NCI-H345 (cell line): ENCODE measurements around the gene CDK5R2.

Experiments
- DNase-seq: peaks from one replicate; lab custom pipeline; 2025; lab: John Stamatoyannopoulos, UW

CDK5R2 gene

DNA sequence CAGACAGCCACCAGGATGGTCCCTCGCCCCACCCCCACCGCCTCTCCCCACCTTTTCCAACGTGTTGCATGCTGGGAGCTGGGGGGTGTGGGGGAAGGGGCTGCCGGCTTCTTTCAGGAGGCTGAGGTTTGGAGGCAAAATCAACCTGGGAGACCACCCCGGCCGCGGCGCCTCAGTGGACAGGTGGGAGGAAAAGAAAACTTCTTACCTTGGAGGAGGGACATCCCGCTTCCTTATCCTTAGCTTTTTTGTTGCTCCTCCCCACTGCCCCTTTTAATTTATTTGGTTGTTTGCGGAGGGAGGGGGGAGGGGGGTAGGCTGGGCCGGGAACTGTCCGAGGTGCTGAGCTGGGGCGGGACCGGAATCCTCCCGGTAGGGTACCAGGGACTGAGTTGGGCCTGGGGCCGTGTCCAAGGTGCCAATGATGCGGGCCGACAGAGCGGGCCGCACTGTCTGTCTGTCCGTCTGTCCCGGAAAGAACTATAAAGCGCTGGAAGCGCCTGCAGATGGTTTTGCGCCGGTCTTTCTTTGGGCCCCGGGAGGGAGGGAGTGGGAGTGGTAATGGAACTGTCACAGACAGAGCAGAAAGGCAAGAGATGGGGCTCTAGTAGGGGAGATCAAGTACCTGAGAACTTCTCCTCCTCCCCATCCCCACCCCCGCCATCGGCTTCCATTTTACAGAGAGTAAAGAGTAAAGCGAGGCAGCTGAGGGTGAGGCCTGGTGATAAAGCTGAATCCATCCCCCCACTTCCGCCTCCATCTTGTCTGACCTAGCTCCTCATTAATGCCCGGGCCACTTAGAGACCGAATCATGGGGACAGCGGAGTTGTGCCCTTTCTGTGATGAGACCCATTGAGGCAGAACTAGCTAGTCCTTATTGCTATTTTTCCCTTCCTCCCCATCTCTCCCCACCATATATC, 2.4 kb downstream of the CDK5R2 start:
- peak; percentile 78 for DNase-seq

DNA sequence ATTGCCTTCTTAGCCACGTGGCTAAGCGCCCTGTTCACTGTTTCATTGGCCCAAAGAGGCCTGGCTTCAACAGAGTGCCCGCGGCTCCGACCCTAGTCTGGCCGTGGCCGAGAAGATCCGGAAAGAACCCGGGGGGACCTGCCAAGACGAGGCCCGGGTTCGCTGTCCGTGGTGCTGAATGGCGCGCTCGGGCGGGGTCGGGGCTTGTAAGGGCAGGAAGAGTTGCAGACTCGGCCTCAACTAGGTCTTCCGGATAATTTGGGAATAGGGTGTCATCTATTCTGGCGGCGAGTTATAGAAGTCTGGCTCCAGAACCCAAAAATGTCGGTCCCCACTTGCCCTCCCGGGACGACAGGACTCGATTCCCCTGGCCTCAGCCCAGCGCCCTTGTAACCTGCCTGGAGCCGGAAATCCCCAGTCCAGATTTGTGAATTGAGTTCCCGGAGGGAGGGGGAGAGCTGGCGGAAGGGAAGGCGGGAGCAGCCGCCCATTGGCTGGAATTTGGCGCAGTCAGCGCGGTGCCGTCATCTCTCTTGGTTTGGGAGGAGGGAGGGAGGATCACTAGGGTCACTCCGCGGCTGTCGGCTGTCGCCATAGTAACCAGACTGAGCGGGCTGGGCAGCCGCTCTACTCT, 3.5 kb downstream of the CDK5R2 start:
- peak; percentile 97 for DNase-seq

DNA sequence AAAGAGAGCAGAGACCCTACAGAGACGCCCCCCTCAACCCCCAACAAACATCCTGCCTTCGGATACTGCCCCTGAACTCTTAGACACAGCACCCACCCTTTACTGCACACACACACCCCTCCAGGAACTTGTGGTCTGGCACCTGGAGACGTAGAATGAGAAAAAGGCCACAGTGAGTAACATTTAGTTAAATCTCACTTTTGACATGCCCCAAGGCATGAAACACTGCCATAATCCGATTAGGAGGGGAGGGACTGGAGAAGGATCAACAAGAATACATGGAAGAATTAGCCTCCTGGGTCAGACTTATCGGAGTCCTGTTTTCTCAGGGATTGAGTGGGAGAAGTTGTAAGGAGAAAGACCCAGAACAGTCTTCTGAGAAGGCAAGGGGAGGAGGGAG, 4.1 kb downstream of the CDK5R2 start:
- DNase-seq = no peak

DNA sequence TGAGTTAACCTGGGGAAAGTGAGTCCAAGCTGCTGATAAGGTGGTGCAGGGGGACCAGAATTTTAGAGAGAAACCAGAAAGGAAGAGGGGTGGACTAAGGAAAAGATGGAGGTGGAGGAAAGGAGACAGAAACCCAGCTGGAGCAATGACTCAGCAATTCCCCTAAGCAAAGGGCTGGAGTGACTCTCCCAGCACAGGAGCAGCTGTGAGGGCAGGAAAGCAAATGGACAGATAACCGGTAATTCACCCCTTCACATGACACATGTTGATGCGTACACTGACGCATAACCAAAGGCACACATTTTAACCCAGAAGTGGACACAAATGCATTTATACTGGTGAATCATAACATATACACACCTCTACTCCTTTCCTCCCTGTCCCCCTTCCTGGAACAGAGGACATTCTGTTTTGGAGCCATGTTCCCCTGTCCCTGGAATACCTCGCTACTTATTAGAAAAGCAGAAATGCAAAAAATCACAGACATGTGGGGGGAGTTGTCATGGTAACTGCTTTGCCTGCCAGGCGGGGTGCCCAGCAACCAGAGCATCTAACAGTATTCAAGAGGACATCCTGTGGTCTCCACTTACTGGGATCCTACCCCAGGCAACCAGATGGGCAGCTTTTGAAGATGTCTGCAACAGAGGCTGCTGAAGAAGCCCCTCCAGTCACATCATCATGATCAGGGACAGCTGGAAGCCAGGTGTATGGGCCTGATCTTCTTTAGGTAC, 4.7 kb downstream of the CDK5R2 start:
- peak; percentile 61 for DNase-seq

DNA sequence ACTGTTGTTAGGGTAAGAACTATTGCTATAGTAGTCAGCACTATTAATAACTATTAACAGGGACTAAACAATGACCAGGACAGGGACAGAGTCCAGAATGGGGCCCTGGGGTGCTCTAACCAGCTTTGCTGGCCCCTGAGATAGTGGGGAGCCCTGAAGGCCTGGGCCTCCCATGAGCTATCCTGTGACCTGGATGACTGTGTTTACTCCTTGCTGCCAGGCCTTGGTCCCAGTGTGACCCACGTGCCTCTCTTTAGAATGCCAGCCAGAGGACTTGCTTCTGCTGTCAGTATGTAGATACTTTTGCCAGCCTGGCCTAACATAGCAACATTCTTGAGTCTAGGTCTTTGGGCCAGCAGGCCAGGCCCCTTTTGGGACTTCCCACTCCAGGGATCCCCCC, 11.4 kb downstream of the CDK5R2 start:
- DNase-seq = no peak

DNA sequence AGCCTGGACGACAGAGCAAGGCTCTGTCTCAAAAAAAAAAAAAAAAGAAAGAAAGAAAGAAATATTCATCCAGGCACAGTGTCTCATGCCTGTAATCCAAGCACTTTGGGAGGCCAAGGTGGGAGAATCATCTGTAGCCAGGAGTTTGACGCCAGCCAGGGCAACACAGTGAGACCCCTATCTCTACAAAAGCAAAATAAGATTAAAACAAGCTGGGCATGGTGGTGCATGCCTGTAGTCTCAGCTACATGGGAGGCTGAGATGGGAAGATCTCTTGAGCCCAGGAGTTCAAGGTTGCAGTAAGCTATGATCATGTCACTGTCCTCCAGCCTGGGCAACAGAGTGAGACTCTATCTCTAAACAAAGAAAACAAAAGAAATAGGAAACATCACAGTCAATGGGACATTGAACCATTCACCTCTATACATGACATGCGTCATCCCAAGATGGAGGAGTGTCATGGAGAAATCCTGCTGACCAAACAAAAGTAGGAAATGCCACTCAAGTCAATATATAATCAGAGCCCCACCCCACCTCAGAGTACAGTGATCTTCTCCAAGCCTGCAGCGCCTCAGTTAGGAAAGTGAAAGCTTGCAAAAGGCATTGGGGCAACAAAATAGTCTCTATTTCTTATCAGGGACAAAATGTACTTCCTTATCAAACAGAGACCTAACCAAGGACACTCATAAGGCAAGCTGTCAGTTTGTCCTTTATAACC, 15.8 kb downstream of the CDK5R2 start:
- DNase-seq = no peak

DNA sequence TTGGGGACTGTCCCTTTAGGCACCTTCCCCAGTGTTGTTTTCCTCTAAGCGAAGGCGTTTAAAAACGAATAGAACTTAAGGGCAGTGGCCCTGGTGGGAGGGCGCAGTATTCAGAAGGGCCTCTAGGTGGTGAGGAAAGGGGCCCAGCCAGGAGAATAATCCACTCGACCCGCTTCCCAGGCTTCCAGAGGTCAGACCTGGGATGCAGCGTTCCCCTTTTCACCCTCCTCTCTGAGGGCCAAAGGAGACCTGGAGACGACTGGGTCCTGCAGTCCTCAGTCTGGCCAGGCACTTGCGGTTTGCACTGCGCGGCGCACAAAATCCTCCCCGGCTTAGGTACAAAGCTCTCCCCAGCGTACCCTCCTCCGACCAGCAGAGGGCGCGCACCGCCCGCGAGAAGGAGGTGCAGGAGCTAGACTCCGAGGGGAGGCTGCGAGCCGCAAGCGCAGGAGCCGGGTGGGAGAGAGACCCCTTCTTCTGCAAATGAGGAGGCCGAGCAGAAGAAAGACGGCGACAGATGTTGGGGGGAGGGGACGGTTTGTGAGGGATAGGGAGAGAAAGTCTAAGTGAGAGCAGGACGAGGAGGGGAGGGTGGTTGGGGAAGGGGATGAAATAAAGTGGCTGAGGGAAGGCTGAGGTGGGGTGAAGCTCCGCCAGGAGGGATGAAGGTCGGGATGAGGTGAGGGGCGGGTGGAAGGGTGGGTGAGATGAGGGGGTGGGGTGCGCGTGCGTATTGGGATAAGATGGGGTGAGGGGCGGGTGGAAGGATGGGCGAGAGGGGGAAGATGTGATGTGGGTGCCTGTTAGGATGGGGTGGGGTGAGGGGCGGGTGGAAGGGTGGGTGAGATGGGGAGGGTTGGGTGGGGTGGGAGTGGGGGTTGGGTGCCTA, 20.6 kb downstream of the CDK5R2 start:
- DNase-seq = peak; percentile 90

DNA sequence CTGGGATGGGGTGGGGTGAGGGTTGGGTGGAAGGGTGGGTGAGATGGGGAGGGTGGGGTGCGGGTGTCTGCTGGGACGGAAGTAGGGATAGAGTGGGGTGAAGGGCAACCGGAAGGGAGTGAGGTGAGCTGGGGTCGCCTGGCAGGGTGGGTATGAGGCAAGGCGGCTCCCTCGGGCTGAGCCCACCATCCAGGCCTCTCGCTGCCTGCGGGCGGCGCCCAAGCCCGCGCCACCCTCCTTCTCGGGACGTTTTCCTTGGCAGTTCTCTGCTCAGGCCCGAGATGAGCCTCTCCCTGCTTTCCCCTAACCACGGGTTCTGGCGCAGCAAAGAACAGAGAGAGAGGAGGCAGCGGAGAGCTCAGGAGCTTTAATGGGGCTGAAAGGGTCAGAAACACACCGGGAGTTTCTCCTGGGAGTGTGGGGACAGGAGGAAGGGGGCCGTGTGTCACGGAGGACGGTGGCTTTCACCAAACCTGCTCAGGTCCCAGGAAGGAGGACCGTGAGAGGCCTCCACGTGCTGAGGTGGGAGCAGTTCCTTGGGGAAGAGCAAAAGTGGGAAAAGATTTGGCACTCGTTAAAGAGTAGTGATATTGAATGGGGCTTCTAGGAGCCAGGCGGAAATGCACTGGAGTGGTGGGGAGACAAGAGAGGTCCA, 21.4 kb downstream of the CDK5R2 start:
- peak; percentile 12 for DNase-seq

DNA sequence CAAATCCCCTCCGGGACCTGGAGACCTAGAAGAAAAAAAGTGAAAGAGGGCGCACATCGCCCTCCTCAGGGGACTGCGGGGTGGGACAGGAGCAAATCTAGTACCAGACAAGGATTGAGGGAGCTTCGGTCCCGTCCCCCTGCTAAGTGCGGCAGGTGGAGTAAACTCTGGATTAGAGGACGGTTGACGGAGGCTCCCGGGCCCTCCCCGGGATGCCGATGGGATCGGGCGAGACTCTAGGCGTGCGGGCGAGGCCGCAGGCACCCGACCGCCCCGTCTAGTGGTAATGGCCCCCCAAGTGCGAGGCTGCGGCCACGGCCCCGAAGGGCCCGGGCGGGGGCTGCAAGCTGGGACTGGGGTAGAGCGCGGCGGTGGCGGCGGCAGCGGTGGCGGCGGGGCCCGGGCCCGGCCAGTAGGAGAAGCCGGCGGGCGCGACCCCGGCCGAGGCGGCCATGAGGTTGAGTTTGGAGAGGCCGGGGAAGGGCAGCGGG, 22.0 kb downstream of the CDK5R2 start:
- DNase-seq = no peak

DNA sequence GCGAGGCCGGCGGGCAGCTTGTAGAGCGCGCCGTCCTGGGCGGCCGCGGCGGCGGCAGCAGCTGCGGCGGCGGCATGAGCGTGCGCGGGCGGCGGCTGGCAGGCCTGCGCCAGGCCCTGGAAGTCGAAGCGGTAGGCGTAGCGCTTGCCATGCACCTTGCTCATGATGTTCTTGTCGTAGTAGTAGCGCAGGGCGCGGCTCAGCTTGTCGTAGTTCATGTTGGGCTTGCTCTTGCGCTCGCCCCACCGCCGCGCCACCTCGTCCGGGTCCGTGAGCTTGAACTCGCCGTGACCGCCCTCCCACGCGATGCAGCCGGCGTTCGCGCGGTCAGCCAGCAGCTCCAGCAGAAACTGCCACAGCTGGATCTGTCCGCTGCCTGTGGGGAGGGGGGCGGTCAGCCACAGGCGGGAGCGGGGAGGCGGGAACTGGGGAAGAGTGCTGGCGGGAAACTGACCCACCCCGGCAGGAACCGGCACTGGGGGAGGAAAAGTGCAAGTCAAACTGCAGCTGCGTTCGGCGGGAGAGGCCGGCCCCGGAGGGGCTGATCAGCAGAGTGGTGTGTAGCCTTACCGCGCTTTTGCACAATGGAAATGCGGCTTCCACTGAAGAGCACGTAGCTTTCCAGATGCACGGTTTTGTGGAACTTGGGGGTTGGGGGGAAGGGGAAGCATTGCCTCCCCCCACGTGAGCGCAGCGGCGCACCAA, 22.6 kb downstream of the CDK5R2 start:
- no peak for DNase-seq

DNA sequence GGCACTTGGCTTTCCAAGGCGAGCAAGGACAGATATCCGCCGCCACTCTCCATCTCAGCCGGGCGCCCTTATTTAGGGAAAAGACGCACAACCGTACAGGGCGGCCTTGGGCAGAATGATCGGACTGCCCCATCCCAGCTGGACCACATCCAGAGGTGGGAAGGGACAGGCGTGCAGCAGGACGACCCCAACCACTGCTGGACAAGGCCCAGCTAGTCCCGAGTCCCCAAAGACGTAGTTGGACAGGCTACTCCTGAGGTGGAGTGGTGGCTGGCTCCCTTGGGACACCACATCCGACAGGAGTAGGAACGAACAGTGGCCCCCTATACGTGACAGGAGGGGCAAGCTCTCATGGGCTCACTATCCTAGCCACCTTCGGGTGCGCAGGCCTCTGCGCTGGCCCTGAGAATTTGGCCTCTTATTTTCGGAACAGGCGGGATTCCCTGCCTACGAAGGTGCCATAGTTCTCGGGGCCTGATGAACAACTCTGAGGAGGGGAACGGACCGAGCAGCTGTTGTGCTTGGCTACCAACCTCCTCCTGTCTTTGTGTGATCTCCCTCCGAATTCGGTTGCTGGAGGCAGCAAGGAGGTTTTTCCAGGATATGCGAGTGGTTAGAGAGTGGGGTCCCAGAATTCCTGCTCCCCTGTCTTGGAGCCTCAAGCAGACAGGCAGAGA, 23.3 kb downstream of the CDK5R2 start:
- no peak for DNase-seq

DNA sequence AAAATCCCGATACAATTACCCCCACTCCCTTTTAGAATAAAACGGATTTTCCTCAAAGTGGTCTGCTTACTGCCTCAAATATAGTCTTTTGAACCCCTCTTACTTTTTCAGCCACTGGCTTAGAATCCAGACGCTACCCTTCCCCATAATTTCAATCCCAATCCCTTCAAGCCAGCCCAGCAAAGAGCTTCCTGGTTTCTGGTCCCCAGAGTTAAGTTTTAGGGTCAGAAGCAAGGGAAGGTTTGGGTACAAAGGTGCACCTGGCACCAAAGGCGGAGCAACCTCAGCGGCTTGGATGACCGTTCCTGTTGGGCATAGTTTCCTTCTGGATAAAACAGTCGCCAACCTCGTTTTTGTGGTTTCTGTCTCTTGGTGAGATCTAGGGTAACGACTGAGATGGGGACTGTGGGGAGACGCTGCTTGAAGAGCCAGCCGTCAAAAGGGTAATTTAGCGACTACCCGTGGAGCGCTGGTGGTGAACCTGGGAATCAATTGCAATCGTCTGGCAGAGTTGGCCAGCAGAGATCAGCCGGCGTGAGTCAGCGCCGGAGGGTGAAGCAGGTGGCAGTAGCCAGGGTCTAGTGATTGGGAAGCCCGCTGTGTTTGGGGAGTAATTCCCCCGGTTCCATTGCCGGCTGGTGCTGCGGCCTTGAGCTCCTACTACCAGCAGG, 23.9 kb downstream of the CDK5R2 start:
- DNase-seq = no peak

DNA sequence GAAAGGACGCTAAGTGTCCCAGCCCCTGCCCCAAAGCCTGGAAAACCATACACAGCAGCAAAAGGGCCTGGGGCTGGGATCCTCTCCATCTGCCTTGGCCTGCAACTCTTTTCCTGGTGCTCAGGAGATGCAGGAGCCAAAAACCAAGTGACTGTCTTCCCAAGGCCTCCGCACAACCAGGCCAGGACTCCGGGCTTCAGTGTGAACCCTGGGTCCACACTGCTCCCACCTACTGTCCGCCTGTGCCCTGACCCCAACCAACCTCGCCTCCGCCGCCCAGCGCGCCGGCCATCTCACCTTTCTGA, 24.4 kb downstream of the CDK5R2 start:
- DNase-seq = no peak

DNA sequence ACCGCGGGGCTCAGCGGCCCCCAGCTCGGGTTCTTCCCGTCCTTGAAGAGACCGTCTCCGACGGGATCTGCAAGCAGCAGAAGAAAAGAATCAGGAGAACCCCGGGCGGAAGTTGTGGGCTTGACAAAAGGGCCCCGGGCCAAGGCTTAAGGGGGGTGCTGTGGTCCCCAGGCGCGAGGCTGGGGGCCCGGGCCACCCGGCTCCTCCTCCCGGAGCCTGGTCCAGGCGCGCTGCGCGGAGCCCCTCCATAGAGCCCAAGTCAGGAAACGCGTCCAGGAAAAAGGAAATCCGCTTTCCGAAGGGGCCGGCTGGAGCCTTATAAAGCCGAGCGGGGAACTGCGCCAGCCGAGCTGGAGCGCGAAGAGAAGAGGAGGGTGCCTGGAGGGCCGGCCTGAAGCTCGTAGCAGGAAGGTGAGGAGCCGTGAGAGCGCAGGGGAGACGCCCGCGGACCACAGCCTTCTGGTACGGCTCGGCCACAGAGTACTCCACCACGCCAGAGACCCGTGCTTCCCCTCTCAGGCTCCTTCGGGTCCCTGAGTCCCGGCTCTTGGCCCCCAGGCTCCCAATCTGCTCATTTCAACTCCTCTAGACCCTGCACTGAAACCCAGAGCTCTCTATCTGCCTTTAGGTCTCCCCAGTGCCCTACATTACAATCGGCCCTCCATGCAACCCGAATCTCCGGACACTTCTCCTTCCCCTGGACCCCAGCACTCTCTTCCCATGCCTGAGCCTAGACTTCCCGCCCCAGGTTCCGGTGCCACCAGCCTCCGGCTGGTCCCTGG, 25.0 kb downstream of the CDK5R2 start:
- DNase-seq = no peak

DNA sequence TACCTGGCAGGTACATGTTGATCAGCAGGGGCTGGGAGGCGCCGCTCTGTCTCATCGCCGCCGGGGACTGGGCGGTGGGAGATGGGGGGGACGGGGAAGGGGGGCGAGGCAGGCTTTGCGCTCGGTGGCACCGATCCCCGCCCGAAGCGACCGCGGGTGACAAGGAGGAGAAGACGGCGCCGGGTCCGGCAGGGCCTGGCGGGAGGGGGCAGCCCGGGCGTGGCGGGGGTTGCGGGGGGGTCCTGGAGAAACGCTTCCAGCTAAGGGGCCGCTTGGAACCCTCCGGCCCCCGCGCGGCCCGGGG, 25.5 kb downstream of the CDK5R2 start, which contains the start of gene FEV:
Gene FEV (minus strand): TSS at position 164 of the 304 bp plus-strand sequence. CDS start 109 bp downstream, at position 55.
- no peak for DNase-seq

DNA sequence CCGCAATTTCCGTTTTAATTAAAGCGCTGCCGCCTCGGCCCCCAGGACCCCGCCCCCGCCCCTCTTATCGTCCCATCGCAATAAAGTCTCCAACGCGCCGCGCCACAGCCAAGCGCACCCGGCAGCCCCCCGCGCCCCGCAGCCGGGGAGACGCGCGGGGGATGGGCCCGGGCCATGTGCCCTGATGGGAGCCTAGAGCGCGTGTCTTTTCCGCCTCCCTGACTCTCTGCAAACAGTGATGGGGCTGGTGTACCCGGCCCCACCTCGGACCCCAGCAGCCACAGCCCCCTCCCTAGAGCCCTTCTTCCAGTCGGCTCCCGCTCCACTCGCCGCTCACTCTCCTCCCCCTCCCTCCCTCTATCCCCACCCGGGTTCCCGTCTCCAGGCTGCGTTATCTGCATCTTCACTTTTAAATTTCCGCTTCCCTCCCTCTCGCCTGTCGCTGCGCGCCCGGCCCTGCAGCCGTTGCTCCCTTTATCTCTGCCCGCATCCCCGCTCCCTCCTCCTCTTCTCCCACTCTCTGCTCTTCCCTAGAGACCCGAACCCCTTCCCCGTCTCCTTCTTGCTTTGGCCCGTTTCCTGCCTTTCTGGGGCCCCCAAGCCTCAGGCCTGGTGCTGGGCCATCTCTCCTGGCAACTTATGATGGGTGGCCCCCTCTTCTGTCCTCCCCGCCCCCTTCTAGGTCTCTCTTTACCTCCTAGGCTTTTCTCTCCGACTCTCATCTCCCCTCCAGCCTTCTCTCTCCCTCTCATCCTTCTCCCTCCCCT, 26.0 kb downstream of the CDK5R2 start:
- DNase-seq = no peak

DNA sequence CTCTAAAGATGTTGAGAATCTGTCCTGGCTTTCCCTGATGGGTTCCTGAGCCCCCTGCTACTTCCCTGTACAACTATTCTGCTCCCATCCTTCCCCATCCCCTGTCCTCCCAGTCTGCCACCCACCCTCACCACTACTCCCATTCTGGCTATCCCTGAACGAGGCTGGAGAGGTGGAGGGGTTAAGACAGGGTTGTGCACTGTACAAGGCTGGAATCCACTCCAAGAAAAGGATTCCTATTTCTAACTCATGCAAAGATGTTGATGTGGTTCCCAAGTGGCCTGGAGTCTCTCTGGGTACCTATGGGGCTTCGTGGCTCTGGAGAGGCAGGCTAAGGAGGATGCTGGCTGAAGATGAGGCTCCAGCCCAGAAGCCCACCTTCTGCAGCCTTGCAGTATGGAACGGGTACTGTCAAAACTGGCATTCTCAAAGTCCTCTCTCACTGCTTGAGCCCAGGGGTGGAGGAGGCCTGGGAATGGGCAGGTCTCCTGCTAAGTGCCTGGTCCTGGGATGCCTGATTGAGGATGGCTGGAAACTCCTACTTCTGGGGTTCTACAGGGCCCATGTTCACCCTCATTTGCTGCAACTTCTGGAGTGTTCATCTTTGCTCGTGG, 26.8 kb downstream of the CDK5R2 start:
- DNase-seq = no peak
